ENCODE results near the gene CDC37L1. TPM values are rescaled to one million over a fixed set of nuclear protein-coding genes. Genes with fewer than 3 reads are reported as not detected.

Gene CDC37L1
- total and polyA plus RNA-seq, 9 of the 15 experiments (the other 6 are each of a cell fraction or from before 2014, with no cell fraction given) = 1.5 to 7.9 (median 6.0) TPM

GRCh38 chr9:4690144-4690543 is 10.8 kb downstream of the CDC37L1 start:
- 95% methylated on average over 4 of the region's 4 CpGs for WGBS (ENCODE audit: insufficient coverage, low coverage, missing lambda C conversion rate)
- DNase-seq (ENCODE audit: extremely low read depth in 1 of 4, low spot score in 3 of 4) = no peak
- Histone ChIP-seq H3K9ac (ENCODE audit: insufficient read depth in 1 of 2, low read depth in 2 of 2, low read length in 2 of 2) (no peak overlapping the region), H3K4me2 (ENCODE audit: insufficient read depth, low read length) (no peak overlapping the region), H3K9me1 (ENCODE audit: control insufficient read depth, insufficient read depth, low read length) (no peaks in the 10 kb centered on the region), H3K27me3 (ENCODE audit: control insufficient read depth in 2 of 2, insufficient read depth in 2 of 2, low read length in 2 of 2) (no peaks in the 10 kb centered on the region), H2AFZ (ENCODE audit: low read depth, low read length) (no peak overlapping the region), H3K27ac (ENCODE audit: extremely low read depth, low read depth, low read length) (no peak overlapping the region; the same call in 2 of the 3 replicates), H3K79me2 (ENCODE audit: control insufficient read depth, insufficient read depth, low read length) (peaks cover 33% of the 10 kb centered on the region), H3K9me3 (replicated peaks; ENCODE audit: control insufficient read depth, insufficient read depth, low read depth, low read length) (no peaks in the 10 kb centered on the region), H3K4me1 (replicated peaks in 1 of 2; ENCODE audit: control insufficient read depth in 2 of 2, insufficient read depth in 2 of 2, low read length in 2 of 2) (peaks cover 3 to 15% of the 10 kb centered on the region in 2 experiments; a peak in 3 of 5 replicates), H3K4me3 (no peak overlapping the region), H3K36me3 (ENCODE audit: control insufficient read depth, insufficient read depth, low read length) (peaks cover 62% of the 10 kb centered on the region; the same call in 2 of the 3 replicates), H4K20me1 (replicated peaks; ENCODE audit: control insufficient read depth, insufficient read depth, low read length) (no peaks in the 10 kb centered on the region)
- ChIA-PET CTCF (ENCODE audit: low intra/inter-chr PET ratio) (no interaction called here), POLR2A (no interaction called here)
- no peak for ATAC-seq
- in situ Hi-C loops (cut with MboI) = no loop called here
- TF ChIP-seq KLF6 (CRISPR knock-in tag; IDR thresholded peaks at IDR 0.05; ENCODE audit: borderline replicate concordance) = no peak
- TF ChIP-seq WHSC1 (IDR thresholded peaks at IDR 0.05; ENCODE audit: low read length) = no peak
- TF ChIP-seq ZNF311 (CRISPR knock-in tag; IDR thresholded peaks at IDR 0.05) = no peak
- TF ChIP-seq CHD2 (IDR thresholded peaks at IDR 0.05; ENCODE audit: low read depth, low read length) = no peak
- TF ChIP-seq TSC22D4 (tag; IDR thresholded peaks at IDR 0.05) = no peak
- no peak for TF ChIP-seq PYGO2 (tag; IDR thresholded peaks at IDR 0.05)
- no peak for TF ChIP-seq HMGXB4 (CRISPR knock-in tag; IDR thresholded peaks at IDR 0.05)
- TF ChIP-seq RBM25 (IDR thresholded peaks at IDR 0.05; ENCODE audit: low read depth, low read length, severe bottlenecking) = no peak
- TF ChIP-seq CREB1 (IDR thresholded peaks at IDR 0.05) = no peak
- TF ChIP-seq CREB1 (CRISPR knock-in tag; IDR thresholded peaks at IDR 0.05) = no peak
- no peak for TF ChIP-seq DMBX1 (CRISPR knock-in tag; IDR thresholded peaks at IDR 0.05; ENCODE audit: borderline replicate concordance)
- no peak for TF ChIP-seq PPARD (CRISPR knock-in tag; IDR thresholded peaks at IDR 0.05)
- no peak for TF ChIP-seq POLR2H (tag; IDR thresholded peaks at IDR 0.05; ENCODE audit: low read depth)
- no TSS peak for BruUV-seq (replicated peaks)
- no peak for FAIRE-seq
- intact Hi-C loops (cut with micrococcal nuclease) = no loop called here
